ENCODE results near the gene ATF1.
"Not testable (repeated sequence)": the region's sequence is repeated elsewhere in the genome, so short reads cannot be mapped to it uniquely, and the experiment has no call there.

Gene ATF1

GRCh38 chr12:50806176-50806575, 42.3 kb downstream of the ATF1 start:
- no peak for DNase-seq

DNA sequence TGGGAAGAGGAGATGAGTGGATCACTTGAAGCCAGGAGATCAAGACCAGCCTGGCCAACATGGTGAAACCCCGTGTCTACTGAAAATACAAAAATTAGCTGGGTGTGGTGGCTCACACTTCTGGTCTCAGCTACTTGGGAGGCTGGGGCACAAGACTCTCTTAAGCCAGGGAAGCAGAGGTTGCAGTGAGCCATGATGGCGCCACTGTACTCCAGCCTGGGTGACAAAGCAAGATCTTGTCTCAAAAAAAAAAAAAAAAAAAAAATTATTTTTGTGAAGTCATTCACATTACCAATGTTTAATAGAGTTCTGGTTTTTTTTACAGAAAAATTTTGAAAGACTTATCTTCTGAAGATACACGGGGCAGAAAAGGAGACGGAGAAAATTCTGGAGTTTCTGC, 45.2 kb downstream of the ATF1 start:
- not testable (repeated sequence) for DNase-seq

GRCh38 chr12:50814921-50815320, 51.0 kb downstream of the ATF1 start:
- DNase-seq, result not testable (repeated sequence)

- DNase-seq, result no peak
These were observed 56.3 kb downstream of the ATF1 start for GRCh38 chr12:50820177-50820576.

DNA sequence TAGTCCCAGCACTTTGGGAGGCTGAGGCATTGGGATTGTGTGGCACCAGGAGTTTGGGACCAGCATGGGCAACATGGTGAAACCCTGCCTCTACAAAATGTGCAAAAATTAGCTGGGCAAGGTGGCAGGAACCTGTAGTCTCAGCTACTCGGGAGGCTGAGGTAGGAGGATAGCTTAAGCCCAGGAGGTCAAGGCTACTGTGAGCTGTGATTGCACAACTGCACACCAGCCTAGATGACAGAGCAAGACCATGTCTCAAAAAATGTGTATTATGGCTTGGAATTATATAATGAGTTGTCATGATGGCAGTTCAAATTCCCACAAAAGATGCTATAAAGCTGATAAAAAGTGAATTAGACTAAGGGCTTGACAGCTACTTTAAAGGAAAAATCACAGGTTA, 58.2 kb downstream of the ATF1 start:
- no peak for DNase-seq

DNA sequence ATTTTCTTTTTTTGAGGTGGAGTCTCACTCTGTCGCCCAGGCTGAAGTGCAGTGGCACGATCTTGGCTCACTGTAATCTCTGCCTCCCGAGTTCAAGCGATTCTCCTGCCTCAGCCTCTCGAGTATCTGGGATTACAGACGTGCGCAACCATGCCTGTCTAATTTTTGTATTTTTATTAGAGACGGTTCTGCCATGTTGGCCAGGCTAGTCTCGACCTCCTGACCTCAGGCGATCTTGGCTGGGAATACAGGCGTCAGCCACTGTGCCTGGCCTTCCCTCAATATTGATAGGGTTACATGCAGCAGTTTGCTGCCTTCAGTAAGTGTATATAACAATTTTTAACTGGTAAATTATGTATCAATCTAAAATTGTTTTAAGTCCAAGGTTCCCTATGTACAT, 59.8 kb downstream of the ATF1 start:
- DNase-seq, result not testable (repeated sequence)

- DNase-seq, result no peak
These were observed 61.0 kb downstream of the ATF1 start for GRCh38 chr12:50824914-50825313.

DNA sequence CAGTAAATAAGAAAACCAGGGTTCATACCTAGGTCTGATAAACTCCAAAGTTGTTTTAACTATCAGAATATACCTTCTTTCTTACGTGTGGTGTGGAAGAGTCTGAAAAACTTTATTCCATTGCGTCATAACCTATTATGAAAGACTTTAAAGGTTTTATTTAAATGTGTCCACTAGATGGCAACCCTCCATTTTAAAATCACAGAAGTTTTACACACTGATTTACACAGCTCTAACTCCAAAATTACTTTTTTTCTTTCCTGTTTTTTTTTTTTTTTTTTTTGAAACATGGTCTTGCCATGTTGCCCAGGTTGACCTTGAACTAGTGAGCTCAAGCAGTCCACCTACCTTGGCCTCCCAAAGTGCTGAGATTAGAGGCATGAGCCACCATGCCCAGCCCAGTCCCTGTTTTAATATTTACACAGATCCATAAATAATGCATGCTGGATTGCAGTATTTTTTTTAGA, 61.5 kb downstream of the ATF1 start:
- DNase-seq, result no peak

GRCh38 chr12:50828121-50828520, 64.2 kb downstream of the ATF1 start:
- no peak for DNase-seq

DNA sequence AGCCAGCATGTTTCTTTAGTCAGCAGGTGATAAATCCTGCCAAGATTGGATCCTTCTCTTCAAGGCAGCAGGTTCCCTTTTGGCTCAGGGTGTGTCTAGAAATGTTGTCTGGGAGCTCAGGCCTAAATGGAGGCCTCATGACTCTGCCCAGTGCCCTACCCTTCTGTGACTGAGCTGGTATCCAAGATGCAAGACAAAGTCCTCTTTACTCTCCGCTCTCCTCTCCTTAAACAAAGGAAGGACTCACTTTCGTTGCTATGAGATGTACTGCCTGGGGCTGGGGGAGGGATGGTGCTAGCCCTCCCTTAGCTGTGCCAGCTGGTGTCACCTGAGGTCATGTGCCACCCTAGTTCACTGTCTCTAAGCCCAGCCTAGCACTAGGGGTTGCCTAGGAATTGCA, 65.0 kb downstream of the ATF1 start:
- DNase-seq, result no peak

- not testable (repeated sequence) for DNase-seq
These were observed 69.9 kb downstream of the ATF1 start for GRCh38 chr12:50833801-50834200.

DNA sequence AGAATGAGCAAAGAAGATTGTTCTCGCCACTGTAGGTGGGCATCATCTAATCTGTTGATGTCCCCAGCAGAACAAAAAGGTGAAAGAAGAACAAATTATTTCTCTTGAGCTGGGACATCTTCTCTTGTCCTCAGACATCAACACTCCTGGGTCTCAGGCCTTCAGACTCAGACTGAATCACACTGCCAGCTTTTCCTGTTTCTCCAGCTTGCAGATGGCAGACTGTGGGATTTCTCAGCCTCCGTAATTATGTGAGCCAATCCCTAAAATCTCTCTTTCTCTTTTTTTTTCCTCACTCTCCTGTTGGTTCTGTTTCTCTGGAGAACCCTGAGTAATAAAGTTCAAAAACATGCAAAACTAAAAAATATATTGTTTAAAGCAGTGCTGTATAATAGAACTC, 75.1 kb downstream of the ATF1 start:
- DNase-seq, result no peak

GRCh38 chr12:50840809-50841487, 77.0 kb downstream of the ATF1 start:
- DNase-seq, result no peak

- no peak for DNase-seq
These were observed 78.0 kb downstream of the ATF1 start for GRCh38 chr12:50841716-50842531.

GRCh38 chr12:50842637-50843493, 79.0 kb downstream of the ATF1 start, which contains the start of gene TMPRSS12:
Gene TMPRSS12, plus strand, starts transcription at chr12:50842926. Its CDS starts 39 bp downstream, at chr12:50842965.
- no peak for DNase-seq

DNA sequence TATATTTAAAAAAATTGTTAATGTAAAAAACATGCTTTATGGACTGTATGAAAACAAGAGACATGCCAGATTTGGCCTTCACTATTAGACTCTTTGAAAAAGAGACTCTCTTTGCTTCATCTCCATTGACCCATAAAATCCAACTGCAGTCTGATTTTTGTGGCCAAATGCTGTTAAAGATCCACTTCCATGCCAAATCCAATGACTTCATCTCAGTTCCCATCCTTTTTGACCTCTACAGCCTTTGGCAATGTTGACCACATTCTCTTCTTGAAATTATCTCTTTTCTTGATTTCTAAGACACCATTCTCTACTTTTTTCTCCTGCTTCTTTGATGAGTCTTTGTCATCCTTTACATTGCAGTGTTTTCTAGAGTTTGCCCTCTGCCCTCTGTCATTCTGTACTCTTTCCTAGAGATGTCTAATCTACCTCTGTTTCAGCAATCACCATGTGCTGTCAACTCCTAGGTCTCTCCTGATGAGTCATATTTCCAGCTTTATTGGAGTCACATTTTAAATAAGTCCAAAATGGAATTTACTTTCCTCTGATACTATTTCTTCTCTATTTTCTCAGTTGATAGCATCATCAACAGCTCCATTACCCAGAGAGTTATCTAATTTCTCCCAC, 81.2 kb downstream of the ATF1 start:
- DNase-seq, result no peak

DNA sequence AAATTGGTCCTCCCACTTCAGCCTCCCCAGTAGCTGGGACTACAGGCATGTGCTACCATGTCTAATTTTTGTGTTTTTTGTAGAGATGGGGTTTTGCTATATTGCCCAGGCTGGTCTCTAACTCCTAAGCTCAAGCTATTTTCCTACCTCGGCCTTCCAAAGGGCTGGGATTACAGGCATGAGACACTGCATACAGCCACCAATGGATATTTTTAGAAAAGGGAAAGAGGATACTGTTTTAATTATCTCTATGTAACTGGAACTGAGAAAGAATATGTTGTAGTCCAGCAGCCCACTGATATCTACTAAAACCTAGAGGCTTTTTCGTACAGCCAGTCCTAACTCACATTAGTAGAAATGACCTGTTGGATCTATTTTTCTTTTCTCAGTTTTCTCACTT, 85.1 kb downstream of the ATF1 start:
- DNase-seq, result no peak

- DNase-seq, result not testable (repeated sequence)
These were observed 91.3 kb downstream of the ATF1 start for GRCh38 chr12:50855218-50855617.

- not testable (repeated sequence) for DNase-seq
These were observed 91.8 kb downstream of the ATF1 start for GRCh38 chr12:50855679-50856078.

GRCh38 chr12:50859621-50860310, 95.9 kb downstream of the ATF1 start:
- DNase-seq, result no peak

GRCh38 chr12:50862316-50862715, 98.4 kb downstream of the ATF1 start:
- no peak for DNase-seq

DNA sequence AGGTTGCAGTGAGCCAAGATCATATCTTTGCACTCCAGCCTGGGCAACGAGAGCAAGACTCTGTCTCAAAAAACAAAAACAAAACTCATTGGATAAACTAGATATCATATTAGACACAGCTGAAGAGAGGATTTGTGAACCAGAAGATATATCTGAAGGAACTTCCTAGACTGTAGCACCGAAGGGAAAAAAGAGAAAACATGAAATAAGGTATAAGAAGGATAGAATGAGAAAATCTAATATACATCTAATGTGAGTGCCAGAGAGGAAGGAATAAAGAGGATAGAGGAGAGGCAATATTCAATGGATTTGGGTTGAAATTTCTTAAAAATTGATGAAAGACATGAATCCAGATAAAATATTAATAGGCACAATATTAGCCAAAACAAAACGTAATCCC, 101.4 kb downstream of the ATF1 start:
- DNase-seq, result no peak

Measured in activated CD4-positive, alpha-beta T cell treated with anti-CD3 and anti-CD28 coated beads, Interleukin-2, amount 50 U/mL, for 48 hours (primary cell).